ENCODE data around the gene KRTAP10-10. TPM values are rescaled to one million over a fixed set of nuclear protein-coding genes. Genes with fewer than 3 reads are reported as not detected.
"Not testable (repeated sequence)": the region's sequence is repeated elsewhere in the genome, so short reads cannot be mapped to it uniquely, and the experiment has no call there.

The KRTAP10-10 gene, protein sequence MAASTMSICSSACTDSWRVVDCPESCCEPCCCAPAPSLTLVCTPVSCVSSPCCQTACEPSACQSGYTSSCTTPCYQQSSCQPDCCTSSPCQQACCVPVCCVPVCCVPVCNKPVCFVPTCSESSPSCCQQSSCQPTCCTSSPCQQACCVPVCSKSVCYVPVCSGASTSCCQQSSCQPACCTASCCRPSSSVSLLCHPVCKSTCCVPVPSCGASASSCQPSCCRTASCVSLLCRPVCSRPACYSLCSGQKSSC
- polyA plus RNA-seq (2011; rRNA removed), result not detected in 2 replicates
- not detected in 2 replicates for polyA minus RNA-seq (2011; rRNA and poly(A)+ RNA removed)

DNA sequence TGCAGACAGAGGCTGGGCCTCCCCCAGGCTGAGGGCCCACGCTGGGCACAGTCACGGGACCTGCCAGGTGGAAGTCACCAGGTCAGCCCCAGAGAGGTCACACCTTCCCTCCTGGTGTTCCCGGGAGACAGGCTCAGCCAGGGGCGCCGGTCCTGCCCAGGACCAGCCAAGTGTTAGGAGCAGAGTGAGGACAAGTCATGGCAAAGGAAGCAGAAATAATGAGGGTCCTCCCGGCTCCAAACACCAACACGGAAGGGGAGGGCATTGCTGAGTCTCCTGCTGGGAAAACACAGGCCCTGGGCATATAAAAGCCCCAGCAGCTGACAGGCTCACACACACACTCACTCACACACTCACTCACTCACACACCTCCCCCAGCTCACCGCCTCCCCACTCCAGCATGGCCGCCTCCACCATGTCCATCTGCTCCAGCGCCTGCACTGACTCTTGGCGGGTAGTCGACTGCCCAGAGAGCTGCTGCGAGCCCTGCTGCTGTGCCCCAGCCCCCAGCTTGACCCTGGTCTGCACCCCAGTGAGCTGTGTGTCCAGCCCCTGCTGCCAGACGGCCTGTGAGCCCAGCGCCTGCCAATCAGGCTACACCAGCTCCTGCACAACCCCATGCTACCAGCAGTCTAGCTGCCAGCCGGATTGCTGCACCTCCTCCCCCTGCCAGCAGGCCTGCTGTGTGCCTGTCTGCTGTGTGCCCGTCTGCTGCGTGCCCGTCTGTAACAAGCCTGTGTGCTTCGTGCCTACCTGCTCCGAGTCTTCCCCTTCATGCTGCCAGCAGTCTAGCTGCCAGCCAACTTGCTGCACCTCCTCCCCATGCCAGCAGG, at the start of gene KRTAP10-10:
KRTAP10-10 (plus strand) TSS at position 339 of the 833 bp plus-strand sequence; CDS start at position 401, 62 bp downstream.
- CTCF ChIA-PET, result no interaction called here
- H3K9me3 ChIP-seq (ENCODE audit: control insufficient read depth, insufficient read depth, low read length), result peaks cover 9% of the 10 kb centered on the region; the same call in 1 of the 2 replicates
- no peak within 1 kb of the TSS for H3K4me3 ChIP-seq (ENCODE audit: low read depth, low read length)
- no peak within 1 kb of the TSS for H3K27ac ChIP-seq (ENCODE audit: low read depth, low read length)
- POLR2A ChIA-PET, result no interaction called here
- no peak for DNase-seq (ENCODE audit: low read depth, low spot score)
- TF ChIP-seq, protein P1, sequence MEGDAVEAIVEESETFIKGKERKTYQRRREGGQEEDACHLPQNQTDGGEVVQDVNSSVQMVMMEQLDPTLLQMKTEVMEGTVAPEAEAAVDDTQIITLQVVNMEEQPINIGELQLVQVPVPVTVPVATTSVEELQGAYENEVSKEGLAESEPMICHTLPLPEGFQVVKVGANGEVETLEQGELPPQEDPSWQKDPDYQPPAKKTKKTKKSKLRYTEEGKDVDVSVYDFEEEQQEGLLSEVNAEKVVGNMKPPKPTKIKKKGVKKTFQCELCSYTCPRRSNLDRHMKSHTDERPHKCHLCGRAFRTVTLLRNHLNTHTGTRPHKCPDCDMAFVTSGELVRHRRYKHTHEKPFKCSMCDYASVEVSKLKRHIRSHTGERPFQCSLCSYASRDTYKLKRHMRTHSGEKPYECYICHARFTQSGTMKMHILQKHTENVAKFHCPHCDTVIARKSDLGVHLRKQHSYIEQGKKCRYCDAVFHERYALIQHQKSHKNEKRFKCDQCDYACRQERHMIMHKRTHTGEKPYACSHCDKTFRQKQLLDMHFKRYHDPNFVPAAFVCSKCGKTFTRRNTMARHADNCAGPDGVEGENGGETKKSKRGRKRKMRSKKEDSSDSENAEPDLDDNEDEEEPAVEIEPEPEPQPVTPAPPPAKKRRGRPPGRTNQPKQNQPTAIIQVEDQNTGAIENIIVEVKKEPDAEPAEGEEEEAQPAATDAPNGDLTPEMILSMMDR (IDR thresholded peaks at IDR 0.05; ENCODE audit: low read depth, low read length), result no peak
- peaks cover 1% of the 10 kb centered on the region for H3K27me3 ChIP-seq (ENCODE audit: control insufficient read depth, insufficient read depth, low read length)

DNA sequence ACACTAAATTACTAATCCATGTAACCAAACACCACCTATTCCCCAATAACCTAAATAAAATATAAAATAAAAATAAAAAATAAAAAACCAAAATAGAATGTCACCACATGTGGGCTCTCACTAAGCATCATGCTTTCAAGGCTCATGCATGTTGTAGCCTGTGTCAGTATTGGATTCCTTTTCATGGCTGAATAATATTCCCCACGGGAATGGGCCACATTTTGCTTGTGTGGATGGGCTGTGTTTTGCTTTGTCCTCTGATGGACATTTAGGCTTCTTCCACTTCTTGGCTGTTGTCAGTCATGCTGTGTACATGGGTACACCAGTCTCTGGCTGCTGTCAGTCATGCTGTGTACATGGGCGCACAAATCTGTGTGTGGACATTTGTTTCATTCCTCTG, 48.1 kb upstream of the KRTAP10-10 start:
- Histone ChIP-seq H3K4me3 (ENCODE audit: low read depth, low read length) (no peak overlapping the region), H3K27me3 (ENCODE audit: control insufficient read depth, insufficient read depth, low read length) (peaks cover 8% of the 10 kb centered on the region), H3K9me3 (ENCODE audit: control insufficient read depth, insufficient read depth, low read length) (no peaks in the 10 kb centered on the region; the same call in 1 of the 2 replicates), H3K27ac (ENCODE audit: low read depth, low read length) (no peak overlapping the region)
- ChIA-PET CTCF (no interaction called here), POLR2A (no interaction called here)
- TF ChIP-seq, protein P1 (IDR thresholded peaks at IDR 0.05; ENCODE audit: low read depth, low read length), result no peak
- no peak for DNase-seq (ENCODE audit: low read depth, low spot score)

DNA sequence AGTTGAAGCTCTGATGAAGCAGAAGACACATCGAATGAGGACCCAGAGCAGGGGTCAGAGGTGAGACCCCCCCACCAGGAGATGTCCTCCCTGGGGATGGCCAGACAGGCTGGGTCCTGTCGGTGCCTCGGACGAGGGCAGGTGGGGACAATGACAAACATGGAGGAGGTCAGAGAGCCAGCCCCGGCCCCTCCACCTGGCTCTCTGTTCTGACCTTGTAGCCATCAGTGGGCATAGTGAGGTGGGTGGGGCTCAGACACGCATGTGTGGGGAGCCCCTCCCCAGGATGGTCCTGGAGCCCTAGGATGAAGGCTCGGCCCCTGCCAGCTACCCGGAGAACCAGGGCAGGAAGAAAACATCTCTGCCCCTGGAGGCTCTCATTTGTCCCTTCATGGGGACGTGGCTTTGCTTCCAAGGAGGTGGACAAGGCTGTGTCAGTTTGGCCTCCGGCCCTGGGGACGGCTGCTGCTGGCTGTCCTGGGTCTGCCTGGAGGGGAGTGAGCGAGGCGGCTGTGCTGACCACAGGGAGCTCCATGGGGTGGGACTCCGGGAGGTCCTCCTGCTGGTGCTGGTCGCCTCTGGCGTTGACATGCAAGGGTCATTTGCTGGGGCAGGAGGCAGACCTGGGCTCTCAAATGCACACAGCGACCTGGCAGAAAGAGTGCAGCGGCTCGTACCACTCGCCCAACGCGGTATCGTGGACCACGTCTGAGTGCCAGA, 47.4 kb upstream of the KRTAP10-10 start:
- Histone ChIP-seq H3K4me3 (ENCODE audit: low read depth, low read length) (no peak overlapping the region), H3K27ac (ENCODE audit: low read depth, low read length) (no peak overlapping the region), H3K9me3 (ENCODE audit: control insufficient read depth, insufficient read depth, low read length) (no peaks in the 10 kb centered on the region; the same call in 1 of the 2 replicates), H3K27me3 (ENCODE audit: control insufficient read depth, insufficient read depth, low read length) (peaks cover 10% of the 10 kb centered on the region)
- TF ChIP-seq, protein P1 (IDR thresholded peaks at IDR 0.05; ENCODE audit: low read depth, low read length), result no peak
- DNase-seq (ENCODE audit: low read depth, low spot score), result no peak
- CTCF ChIA-PET, result no interaction called here
- POLR2A ChIA-PET, result no interaction called here

DNA sequence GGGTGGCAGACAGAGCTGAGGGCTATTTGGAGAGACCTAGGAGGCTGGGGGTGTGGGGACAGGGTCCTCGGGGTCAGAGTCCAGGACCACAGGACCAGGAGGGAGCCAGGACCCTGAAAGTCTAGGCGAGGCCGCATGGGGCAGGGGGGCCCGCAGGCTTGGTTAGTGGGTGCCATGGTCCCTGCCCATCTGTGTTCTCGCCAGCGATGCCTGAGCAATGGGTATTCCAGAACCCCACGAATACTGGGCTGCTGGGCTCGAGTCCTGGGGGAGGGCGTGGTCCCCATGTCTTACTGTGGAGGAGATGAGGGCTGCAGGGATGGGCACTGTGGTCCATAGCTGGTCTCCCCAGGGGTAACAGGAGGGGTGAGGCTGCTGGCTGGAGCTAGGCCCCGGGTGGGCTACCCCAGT, 46.8 kb upstream of the KRTAP10-10 start:
- ChIA-PET POLR2A (no interaction called here), CTCF (no interaction called here)
- Histone ChIP-seq H3K9me3 (ENCODE audit: control insufficient read depth, insufficient read depth, low read length) (no peaks in the 10 kb centered on the region; the same call in 1 of the 2 replicates), H3K4me3 (ENCODE audit: low read depth, low read length) (no peak overlapping the region), H3K27ac (ENCODE audit: low read depth, low read length) (no peak overlapping the region), H3K27me3 (ENCODE audit: control insufficient read depth, insufficient read depth, low read length) (peaks cover 10% of the 10 kb centered on the region)
- DNase-seq (ENCODE audit: low read depth, low spot score), result no peak
- TF ChIP-seq, protein P1 (IDR thresholded peaks at IDR 0.05; ENCODE audit: low read depth, low read length), result no peak

DNA sequence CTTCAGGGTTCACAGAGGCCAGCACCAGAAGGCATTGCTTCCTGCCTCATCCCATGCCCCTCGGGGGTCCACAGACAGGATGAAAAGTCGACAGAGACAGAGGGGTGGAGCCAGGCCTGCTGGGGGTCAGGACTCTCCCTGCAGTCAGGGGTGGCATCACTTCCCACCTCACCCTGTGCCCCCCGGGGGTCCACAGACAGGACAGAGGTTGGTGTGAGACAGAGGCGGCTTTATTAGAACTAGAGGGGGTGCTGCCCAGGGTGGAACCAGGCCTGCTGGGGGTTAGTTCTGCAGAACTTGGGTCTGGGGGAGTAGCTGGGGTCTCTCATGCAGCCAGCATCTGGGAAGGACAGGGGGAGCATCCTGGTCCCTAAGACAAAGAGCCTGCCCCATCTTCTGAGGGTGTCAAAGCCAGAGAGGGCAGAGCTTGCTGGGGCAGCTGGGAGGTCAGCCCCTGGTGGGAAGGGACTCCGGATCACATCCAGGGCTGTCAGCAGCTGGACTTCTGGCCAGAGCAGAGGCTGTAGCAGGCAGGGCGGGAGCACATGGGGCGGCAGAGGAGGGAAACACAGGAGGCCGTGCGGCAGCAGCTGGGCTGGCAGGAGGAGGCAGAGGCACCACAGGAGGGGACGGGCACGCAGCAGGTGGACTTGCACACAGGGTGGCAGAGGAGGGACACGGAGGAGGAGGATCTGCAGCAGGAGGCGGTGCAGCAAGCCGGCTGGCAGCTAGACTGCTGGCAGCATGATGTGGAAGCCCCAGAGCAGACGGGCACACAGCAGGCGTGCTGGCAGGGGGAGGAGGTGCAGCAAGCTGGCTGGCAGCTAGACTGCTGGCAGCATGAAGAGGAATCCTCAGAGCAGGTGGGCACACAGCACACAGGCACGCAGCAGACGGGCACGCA, 46.0 kb upstream of the KRTAP10-10 start:
- H3K27ac ChIP-seq (ENCODE audit: low read depth, low read length); CTCF ChIA-PET; H3K9me3 ChIP-seq (ENCODE audit: control insufficient read depth, insufficient read depth, low read length); H3K4me3 ChIP-seq (ENCODE audit: low read depth, low read length); POLR2A ChIA-PET; DNase-seq (ENCODE audit: low read depth, low spot score): not testable (repeated sequence)
- H3K27me3 ChIP-seq (ENCODE audit: control insufficient read depth, insufficient read depth, low read length), result peaks cover 11% of the 10 kb centered on the region

DNA sequence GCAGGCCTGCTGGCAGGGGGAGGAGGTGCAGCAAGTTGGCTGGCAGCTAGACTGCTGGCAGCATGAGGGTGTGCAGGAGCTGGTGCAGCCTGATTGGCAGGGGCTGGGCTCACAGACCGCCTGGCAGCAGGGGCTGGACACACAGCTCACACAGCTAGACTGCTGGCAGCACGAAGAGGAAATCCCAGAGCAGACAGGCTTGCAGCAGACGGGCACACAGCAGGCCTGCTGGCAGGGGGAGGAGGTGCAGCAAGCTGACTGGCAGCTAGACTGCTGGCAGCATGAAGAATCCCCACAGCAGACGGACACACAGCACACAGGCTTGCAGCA, 45.4 kb upstream of the KRTAP10-10 start:
- POLR2A ChIA-PET; CTCF ChIA-PET; H3K27ac ChIP-seq (ENCODE audit: low read depth, low read length); H3K4me3 ChIP-seq (ENCODE audit: low read depth, low read length); H3K9me3 ChIP-seq (ENCODE audit: control insufficient read depth, insufficient read depth, low read length); DNase-seq (ENCODE audit: low read depth, low spot score): not testable (repeated sequence)
- H3K27me3 ChIP-seq (ENCODE audit: control insufficient read depth, insufficient read depth, low read length), result peaks cover 14% of the 10 kb centered on the region

Measured in AG04450 (cell line).